Measurements from ENCODE around the gene HCFC1R1.

HCFC1R1 gene

GRCh38 chr16:2973093-2973492 lies 50.6 kb downstream of the HCFC1R1 start:
- DNase-seq, result no peak
